NCI-H187 treated with DMSO at 0.1 percent for 48 hours (cell line): ENCODE results near the gene B3GNT5.

Source experiments
- DNase-seq: peaks from one replicate; lab custom pipeline; 2025; lab: John Stamatoyannopoulos, UW

Gene B3GNT5

DNA sequence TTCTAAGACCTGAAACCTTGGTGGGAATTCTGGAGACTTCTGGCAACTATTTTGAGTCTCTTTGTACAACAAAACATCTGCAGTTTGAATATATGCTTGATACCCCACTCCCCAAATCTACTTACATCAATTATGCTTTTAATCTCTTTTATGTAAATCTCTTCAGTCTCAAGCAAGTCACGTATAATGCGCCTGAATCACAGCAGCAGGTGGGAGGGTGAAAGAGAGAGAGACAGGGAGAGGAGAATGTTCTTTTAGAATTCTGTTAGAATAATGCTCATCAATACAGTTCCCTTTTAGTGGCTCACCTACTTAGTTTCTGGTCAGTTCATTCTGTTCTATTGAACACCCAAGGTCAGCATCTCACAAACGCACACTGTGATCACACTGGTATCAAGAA lies 22.2 kb upstream of the B3GNT5 start:
- no peak for DNase-seq

GRCh38 chr3:183233966-183234365 lies 19.1 kb upstream of the B3GNT5 start:
- DNase-seq, result no peak

- DNase-seq, result no peak
Observed at GRCh38 chr3:183239046-183239445, 14.0 kb upstream of the B3GNT5 start.

- no peak for DNase-seq
Observed at GRCh38 chr3:183242431-183242830, 10.6 kb upstream of the B3GNT5 start.

DNA sequence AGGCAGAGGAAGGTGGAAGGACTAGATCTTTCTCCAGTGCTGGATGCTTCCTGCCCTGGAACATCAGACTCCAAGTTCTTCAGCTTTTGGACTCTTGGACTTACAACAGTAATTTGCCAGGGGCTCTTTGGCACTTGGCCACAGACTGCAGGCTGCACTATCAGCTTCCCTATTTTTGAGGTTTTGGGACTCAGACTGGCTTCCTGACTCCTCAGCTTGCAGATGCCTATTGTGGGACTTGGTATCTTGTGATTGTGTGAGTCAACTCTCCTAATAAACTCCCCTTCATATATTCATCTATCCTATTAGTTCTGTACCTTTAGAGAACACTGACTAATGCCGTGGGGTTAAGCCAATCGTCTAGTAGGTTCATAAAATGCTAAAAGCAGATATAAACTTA lies 8.8 kb upstream of the B3GNT5 start:
- DNase-seq, result no peak

GRCh38 chr3:183244981-183245476 lies 8.0 kb upstream of the B3GNT5 start:
- DNase-seq, result no peak

DNA sequence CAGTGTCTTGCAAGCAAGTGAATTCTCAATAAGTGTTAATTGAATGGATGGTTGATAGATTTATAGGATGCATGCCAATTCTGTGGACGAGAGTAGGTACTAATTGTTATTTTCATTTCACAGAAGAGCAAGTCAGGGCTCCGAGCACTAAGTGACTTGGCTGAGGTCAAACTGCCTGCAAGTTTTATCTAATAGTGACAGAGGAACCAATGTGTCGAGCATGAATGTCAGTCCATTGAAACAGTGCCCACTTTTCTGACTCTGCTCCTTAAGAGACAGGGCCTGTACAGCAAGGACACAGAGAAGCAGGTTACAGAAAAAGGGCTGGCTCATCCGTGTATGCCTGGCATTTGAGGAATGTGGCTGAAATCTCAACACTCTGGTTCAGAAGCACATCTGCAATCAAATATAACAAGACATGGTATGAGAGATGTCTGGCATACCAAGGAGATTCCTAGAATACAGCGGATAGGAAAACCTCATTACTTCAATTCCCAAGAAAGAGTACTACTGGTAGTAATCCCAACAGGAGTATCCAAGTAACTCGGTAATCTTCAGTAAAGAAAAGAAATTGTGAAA lies 6.0 kb upstream of the B3GNT5 start:
- no peak for DNase-seq

GRCh38 chr3:183249006-183249718 lies 3.9 kb upstream of the B3GNT5 start:
- DNase-seq, result no peak

GRCh38 chr3:183252118-183252782 lies 803 bp upstream of the B3GNT5 start:
- no peak for DNase-seq

DNA sequence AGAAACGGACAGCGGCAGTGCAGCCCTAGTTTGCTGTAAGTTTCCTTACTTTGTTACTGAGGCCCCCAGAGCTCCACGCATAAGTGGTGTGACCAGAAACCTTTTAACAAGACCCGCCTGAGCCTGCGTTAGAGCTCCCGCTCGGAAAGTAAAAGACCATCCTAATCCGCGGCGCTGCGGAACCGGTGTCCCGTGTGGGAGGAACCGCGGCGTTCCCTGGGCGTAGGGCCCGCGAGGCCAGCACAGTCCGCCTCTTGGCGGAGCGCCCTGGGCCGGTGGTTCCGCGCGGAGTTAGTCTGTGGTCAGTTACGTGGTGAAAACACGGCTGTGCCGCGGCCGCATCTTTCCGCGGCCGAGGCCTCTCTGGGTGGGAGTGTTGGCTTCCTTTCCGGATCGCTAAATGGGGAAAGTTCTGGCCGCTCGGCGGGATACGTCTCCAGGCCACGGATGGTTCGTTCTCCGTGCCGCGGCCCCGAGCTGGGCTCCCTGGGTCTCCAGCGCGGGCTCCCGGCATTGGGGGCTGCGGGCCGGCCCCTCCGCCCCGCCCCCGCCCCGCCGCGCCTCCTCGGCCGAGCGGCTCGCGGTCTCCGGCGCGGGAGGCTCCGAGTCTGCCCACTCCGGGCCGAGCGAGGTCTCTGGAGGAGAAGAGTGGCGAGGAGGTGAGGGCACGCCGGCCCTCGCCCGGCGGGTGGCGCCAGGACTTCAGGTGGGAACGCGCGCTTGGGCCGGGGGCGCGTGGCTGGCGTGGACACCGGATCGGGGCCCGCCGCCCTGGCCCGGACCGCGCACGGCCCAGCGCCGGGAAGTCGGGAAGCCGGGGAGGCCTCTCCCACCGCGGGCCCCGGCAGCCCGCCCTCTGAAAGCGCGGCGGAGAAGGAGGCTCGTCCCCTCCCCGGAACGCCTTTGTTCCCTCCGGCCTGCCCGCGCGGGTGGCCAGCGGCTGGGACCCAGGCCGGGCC lies 754 bp downstream of the B3GNT5 start:
- no peak for DNase-seq

DNA sequence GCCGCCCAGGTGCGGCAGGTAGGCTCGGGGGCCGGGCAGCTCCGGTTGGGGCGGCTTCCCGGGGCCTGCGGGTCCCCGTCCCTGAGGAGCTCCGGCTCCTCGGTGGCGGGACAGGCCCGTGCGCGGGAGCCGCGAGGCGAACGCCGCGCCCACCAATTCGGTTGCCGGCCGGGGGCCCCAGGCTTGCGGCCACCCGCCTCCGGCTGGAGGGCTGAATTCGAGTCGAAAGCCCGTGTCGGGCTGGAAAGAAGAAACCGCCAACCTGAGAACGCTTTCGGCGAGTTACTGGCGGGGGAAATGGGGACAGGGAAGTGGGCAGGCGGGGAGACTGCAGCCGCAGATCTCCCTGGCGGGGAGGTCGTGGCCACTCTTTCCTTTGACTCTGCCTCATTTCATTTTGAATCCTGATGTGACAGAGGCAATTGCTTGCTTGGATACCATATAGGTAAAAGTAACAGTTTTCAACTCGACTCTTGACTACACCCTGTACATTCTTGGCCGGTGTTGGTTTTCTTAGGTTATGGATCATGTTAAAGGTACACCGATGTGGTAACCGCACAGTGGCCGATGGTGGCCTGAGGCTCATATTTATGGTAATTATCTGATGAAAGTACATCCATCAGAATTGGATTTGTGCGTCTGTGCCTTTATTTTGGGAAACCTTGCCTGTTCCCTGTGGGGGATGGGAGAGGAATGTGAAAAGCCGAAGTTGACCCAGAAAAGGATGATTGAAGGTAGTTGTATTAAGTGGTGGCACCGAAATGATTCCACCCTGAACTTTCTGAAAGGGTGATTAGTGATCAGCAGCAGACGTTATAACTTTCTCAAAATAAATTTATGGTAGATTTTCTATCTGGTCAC lies 1.7 kb downstream of the B3GNT5 start:
- DNase-seq, result no peak

GRCh38 chr3:183255348-183255730 lies 2.3 kb downstream of the B3GNT5 start:
- no peak for DNase-seq

DNA sequence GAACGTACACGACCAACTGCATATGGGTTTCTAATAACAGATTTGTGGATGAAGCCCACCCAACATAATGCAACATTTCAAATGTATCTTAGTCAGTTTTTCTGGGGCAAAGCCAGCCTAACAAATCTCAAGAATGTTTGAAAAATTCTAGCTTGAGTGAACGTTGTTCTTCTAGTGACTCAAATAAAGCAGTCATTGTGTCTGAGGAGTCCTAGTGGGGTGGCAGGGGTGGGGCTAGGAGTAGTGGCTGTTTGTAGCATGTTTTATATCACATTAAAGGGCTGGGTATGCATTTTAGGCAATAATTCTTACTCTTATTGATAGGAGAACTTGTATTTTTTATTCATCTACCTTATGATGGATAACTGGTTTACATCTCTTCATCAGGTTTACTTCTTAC lies 6.0 kb downstream of the B3GNT5 start:
- DNase-seq, result no peak

GRCh38 chr3:183259621-183260020 lies 6.6 kb downstream of the B3GNT5 start:
- no peak for DNase-seq

GRCh38 chr3:183260167-183260904 lies 7.3 kb downstream of the B3GNT5 start:
- DNase-seq, result no peak

GRCh38 chr3:183261151-183261724 lies 8.2 kb downstream of the B3GNT5 start:
- DNase-seq, result no peak

DNA sequence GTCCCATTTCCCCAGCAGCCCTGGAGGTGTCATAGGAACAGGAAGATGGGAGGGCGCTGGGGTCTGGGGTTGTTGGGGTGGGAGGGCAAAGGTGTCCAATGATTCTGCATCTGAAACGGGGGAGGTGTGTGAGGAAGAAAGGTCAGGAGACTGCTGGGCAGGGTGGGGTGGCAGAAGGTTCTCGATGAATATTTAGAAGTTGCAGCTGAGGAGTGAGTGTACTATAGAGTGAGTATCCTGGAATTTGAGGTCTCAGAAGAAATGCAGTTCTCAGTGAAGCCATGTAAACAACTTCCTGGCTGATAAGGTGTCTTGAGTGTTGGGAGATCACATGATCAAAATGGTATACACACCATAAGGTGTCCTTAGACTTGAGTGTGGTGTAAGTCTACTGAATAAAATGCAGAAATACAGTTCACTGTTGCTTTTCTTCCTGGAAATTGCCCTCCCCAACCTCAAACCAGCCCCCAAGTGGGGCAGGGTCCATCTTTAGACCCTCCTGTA lies 9.9 kb downstream of the B3GNT5 start:
- no peak for DNase-seq

- no peak for DNase-seq
Observed at GRCh38 chr3:183264268-183264667, 11.2 kb downstream of the B3GNT5 start.

- DNase-seq, result no peak
Observed at GRCh38 chr3:183265157-183265642, 12.1 kb downstream of the B3GNT5 start.
